H1 (cell line): ENCODE results near the gene LRRC23. TPM values are rescaled to one million over a fixed set of nuclear protein-coding genes. Genes with fewer than 3 reads are reported as not detected.

Source experiments
- CTCF ChIA-PET: fragments of 300-600 bp; sonication (Branson Sonifier 250); formaldehyde crosslinking; loops from one replicate; lab custom pipeline; 2021; ENCODE audit not compliant: partially characterized antibody; lab: Charles Lee
- POLR2A ChIA-PET: fragments of 300-600 bp; sonication (Branson Sonifier 250); formaldehyde crosslinking; loops from one replicate; lab custom pipeline; 2021; ENCODE audit warnings: inconsistent platforms; ENCODE audit not compliant: partially characterized antibody; lab: Charles Lee
- DNase-seq, 2 experiments: peaks; one replicate each; pipeline versions ENCODE4 v3.0.0 to v3.0.0-alpha.2; 2010 to 2022; ENCODE audit warnings: low spot score in 2 of 2, low read depth in 1 of 2, mixed read lengths in 1 of 2
- FAIRE-seq: peaks from 2 replicates; lab custom pipeline; 2011; peaks lifted over from hg19 to GRCh38; lab: Jason Lieb, UNC
- H2AFZ ChIP-seq: 2 replicates; pipeline ENCODE4 v1.8.1; 2012; ENCODE audit warnings: low read length, inconsistent platforms
- H2AK5ac ChIP-seq: 2 replicates; pipeline ENCODE4 v1.6.1; 2013; ENCODE audit warnings: low read depth, low read length
- H2BK120ac ChIP-seq: replicated peaks from 2 replicates; pipeline ENCODE3; 2013; ENCODE audit warnings: low read depth, low read length, inconsistent platforms
- H2BK12ac ChIP-seq: 2 replicates; pipeline ENCODE4 v1.6.1; 2013; ENCODE audit warnings: low read depth, low read length
- H2BK15ac ChIP-seq: 2 replicates; pipeline ENCODE4 v1.6.1; 2013; ENCODE audit warnings: low read length
- H2BK20ac ChIP-seq: 2 replicates; pipeline ENCODE4 v1.6.1; 2013; ENCODE audit warnings: low read length
- H2BK5ac ChIP-seq: 2 replicates; pipeline ENCODE4 v1.6.1; 2013; ENCODE audit warnings: low read depth, low read length
- H3K14ac ChIP-seq: 2 replicates; pipeline ENCODE4 v1.6.1; 2013; ENCODE audit warnings: inconsistent platforms; ENCODE audit not compliant: insufficient read length
- H3K18ac ChIP-seq: 2 replicates; pipeline ENCODE4 v1.6.1; 2013; ENCODE audit warnings: low read length; ENCODE audit errors: extremely low read depth
- H3K23ac ChIP-seq: 2 replicates; pipeline ENCODE4 v1.6.1; 2013; ENCODE audit warnings: inconsistent platforms; ENCODE audit not compliant: insufficient read length
- H3K23me2 ChIP-seq: 2 replicates; pipeline ENCODE4 v1.6.1; 2013; ENCODE audit warnings: low read depth, low read length
- H3K27ac ChIP-seq: 2 replicates; pipeline ENCODE4 v1.6.1; 2011; ENCODE audit warnings: low read depth, low read length, inconsistent platforms
- H3K27me3 ChIP-seq, 4 experiments: replicated peaks in 1 of 4; 1 replicate in 1 of 4; 2 replicates in 3 of 4; pipeline versions ENCODE4 v1.6.1 to v1.8.1; 2011 to 2013; ENCODE audit warnings: low read length in 3 of 4, mild to moderate bottlenecking in 3 of 4, inconsistent platforms in 2 of 4, mixed read lengths in 2 of 4, moderate library complexity in 1 of 4; ENCODE audit not compliant: control insufficient read depth in 3 of 4, insufficient read depth in 3 of 4; ENCODE audit errors: extremely low read depth in 1 of 4
- H3K36me3 ChIP-seq, 4 experiments: 2 replicates each; pipeline versions ENCODE4 v1.6.1 to v1.8.1; 2011 to 2013; ENCODE audit warnings: mild to moderate bottlenecking in 4 of 4, low read length in 3 of 4, moderate library complexity in 2 of 4, control low read depth in 1 of 4, inconsistent platforms in 1 of 4; ENCODE audit not compliant: insufficient read depth in 4 of 4, control insufficient read depth in 2 of 4
- H3K4ac ChIP-seq: replicated peaks from 2 replicates; pipeline ENCODE3; 2013; ENCODE audit warnings: low read length, low read depth, mixed read lengths, inconsistent platforms; ENCODE audit not compliant: insufficient read length
- H3K4me1 ChIP-seq, 4 experiments: replicated peaks in 1 of 4; 1 replicate in 1 of 4; 2 replicates in 3 of 4; pipeline versions ENCODE4 v1.6.1 to v1.8.1; 2011 to 2013; ENCODE audit warnings: low read length in 3 of 4, inconsistent platforms in 2 of 4, mixed read lengths in 1 of 4; ENCODE audit not compliant: insufficient read depth in 4 of 4, control insufficient read depth in 3 of 4
- H3K4me2 ChIP-seq, 2 experiments: 2 replicates each; pipeline versions ENCODE4 v1.6.1 to v1.8.1; 2011 to 2013; ENCODE audit warnings: low read depth in 2 of 2, low read length in 2 of 2, control low read depth in 1 of 2, inconsistent platforms in 1 of 2, mild to moderate bottlenecking in 1 of 2; ENCODE audit not compliant: insufficient read depth in 1 of 2
- H3K4me3 ChIP-seq, 4 experiments: fragments of 200-600, 300-600 bp in 1 of 4; sonication (generic), shearing (Covaris generic), sonication (Bioruptor Twin) in 1 of 4; 2 replicates each; pipeline versions ENCODE4 v1.5.1 to v1.8.1; 2011 to 2016; ENCODE audit warnings: low read length in 4 of 4, low read depth in 3 of 4, control low read depth in 2 of 4, inconsistent platforms in 2 of 4, mild to moderate bottlenecking in 2 of 4, mixed read lengths in 1 of 4, moderate library complexity in 1 of 4; ENCODE audit not compliant: insufficient read depth in 2 of 4; ENCODE audit errors: extremely low read depth in 1 of 4
- H3K56ac ChIP-seq: replicated peaks from 2 replicates; pipeline ENCODE3; 2013; ENCODE audit warnings: low read depth, mild to moderate bottlenecking, mixed read lengths, low read length, inconsistent platforms; ENCODE audit not compliant: insufficient read length
- H3K79me1 ChIP-seq: 2 replicates; pipeline ENCODE4 v1.6.1; 2013; ENCODE audit warnings: low read depth, low read length, control low read depth
- H3K79me2 ChIP-seq, 2 experiments: 2 replicates each; pipeline versions ENCODE4 v1.6.1 to v1.8.1; 2012 to 2013; ENCODE audit warnings: low read length in 2 of 2, mild to moderate bottlenecking in 2 of 2, inconsistent platforms in 1 of 2; ENCODE audit not compliant: insufficient read depth in 2 of 2, control insufficient read depth in 1 of 2
- H3K9ac ChIP-seq, 4 experiments: replicated peaks in 1 of 4; 1 replicate in 1 of 4; 2 replicates in 3 of 4; pipeline versions ENCODE4 v1.6.1 to v1.8.1; 2011 to 2013; ENCODE audit warnings: low read depth in 3 of 4, low read length in 3 of 4, control low read depth in 2 of 4, mild to moderate bottlenecking in 2 of 4, moderate library complexity in 2 of 4, inconsistent platforms in 1 of 4; ENCODE audit errors: extremely low read depth in 1 of 4
- H3K9me3 ChIP-seq, 2 experiments: 2 replicates each; pipeline versions ENCODE4 v1.6.1 to v1.8.1; 2012 to 2013; ENCODE audit warnings: mild to moderate bottlenecking in 2 of 2, moderate library complexity in 2 of 2, control low read depth in 1 of 2, inconsistent platforms in 1 of 2, low read depth in 1 of 2, low read length in 1 of 2, mixed read lengths in 1 of 2; ENCODE audit not compliant: insufficient read depth in 2 of 2
- H4K20me1 ChIP-seq, 2 experiments: replicated peaks in 1 of 2; 2 replicates each; pipeline versions ENCODE3 to v1.8.1; 2011 to 2013; ENCODE audit warnings: inconsistent platforms in 2 of 2, low read length in 2 of 2, mild to moderate bottlenecking in 1 of 2; ENCODE audit not compliant: insufficient read depth in 2 of 2, control insufficient read depth in 1 of 2
- H4K5ac ChIP-seq: 2 replicates; pipeline ENCODE4 v1.6.1; 2013; ENCODE audit warnings: low read length, low read depth, mixed read lengths, inconsistent platforms; ENCODE audit not compliant: insufficient read length
- H4K8ac ChIP-seq: 2 replicates; pipeline ENCODE4 v1.8.0; 2013; ENCODE audit warnings: mild to moderate bottlenecking, moderate library complexity, low read length, inconsistent platforms; ENCODE audit not compliant: insufficient read depth; ENCODE audit errors: extremely low read depth
- H4K91ac ChIP-seq: replicated peaks from 2 replicates; pipeline ENCODE3; 2013; ENCODE audit warnings: low read length, mixed read lengths, inconsistent platforms; ENCODE audit not compliant: insufficient read length
- POLR2AphosphoS5 ChIP-seq: IDR thresholded peaks from 2 replicates; pipeline ENCODE4 v1.6.1; 2011; ENCODE audit warnings: low read depth, low read length
- RBBP5 ChIP-seq: IDR thresholded peaks from 2 replicates; pipeline ENCODE4 v1.7.1; 2012; ENCODE audit warnings: low read depth, mild to moderate bottlenecking, inconsistent platforms, low read length, moderate library complexity, borderline replicate concordance
- WGBS, 2 experiments: shearing (Covaris generic) in 1 of 2; methylation state at CpG; one replicate each; pipeline versions ENCODE4 v1.1.6 to v1.1.7; 2013 to 2015; ENCODE audit warnings: low lambda C conversion rate in 2 of 2, mixed read lengths in 2 of 2, inconsistent platforms in 1 of 2, low coverage in 1 of 2, missing lambda C conversion rate in 1 of 2; ENCODE audit not compliant: insufficient replicate concordance in 2 of 2, insufficient coverage in 1 of 2, insufficient read length in 1 of 2; ENCODE audit errors: extremely low coverage in 1 of 2, missing lambda C conversion rate in 1 of 2; 5-methylcytosine and 5-hydroxymethylcytosine counted together
- polyA plus RNA-seq, 7 experiments: library from polyadenylated mRNA; depleted of rRNA in 3 of 7; stranded (reverse) in 5 of 7; unstranded in 2 of 7; fragments of >200 nt in 5 of 7; fragments of 200-250 nt in 2 of 7; gene quantifications; 1 replicate in 5 of 7; 2 replicates in 1 of 7; 4 replicates in 1 of 7; pipeline versions ENCODE4 v1.2.1 to v1.2.3, GENCODE V29; 2011 to 2013; ENCODE audit warnings: missing spikeins in 2 of 7, mixed read lengths in 2 of 7
- total RNA-seq: library from RNA; stranded (reverse); fragmentation: NEBNext Ultra II Directional; extraction: Animal tissue kit (Norgen Biotek cat#: 25700); gene quantifications from 2 replicates; pipeline ENCODE4 v1.2.1, GENCODE V29; 2021

LRRC23 gene
- total and polyA plus RNA-seq, 2 of the 8 experiments (the other 6 are each of a cell fraction or from before 2014, with no cell fraction given), result 2.5 to 3.6 TPM

DNA sequence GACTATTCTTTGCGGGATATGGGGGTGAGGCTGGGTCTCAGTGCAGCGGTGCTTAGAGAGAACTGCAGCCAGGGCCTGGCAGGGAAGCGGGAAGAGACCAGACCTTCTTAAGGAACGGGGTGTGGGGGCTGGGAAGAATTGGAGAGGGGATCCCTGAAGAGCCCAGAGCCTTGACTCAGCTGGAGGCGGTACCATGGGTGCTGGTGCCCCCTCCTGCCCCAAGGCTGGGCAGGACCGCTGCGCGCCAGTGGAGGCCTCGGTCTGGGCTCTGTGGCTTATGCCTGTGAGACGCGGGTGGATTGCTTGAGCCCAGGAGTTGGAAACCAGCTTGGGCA is 37.7 kb downstream of the LRRC23 start:
- Histone ChIP-seq H3K23me2 (peaks cover 11% of the 10 kb centered on the region), H3K36me3 (peaks cover 6 to 16% (median 9%) of the 10 kb centered on the region in 4 experiments; a peak in 7 of 8 replicates), H3K27ac (no peak overlapping the region), H3K23ac (no peak overlapping the region), H3K56ac (no peak overlapping the region), H3K18ac (no peak overlapping the region), H2BK15ac (0 out of 2 replicates have a peak overlapping the region, but pooled peaks have one; percentile 16), H3K79me1 (no peaks in the 10 kb centered on the region), H3K4me1 (peaks cover 6 to 25% (median 21%) of the 10 kb centered on the region in 4 experiments), H4K5ac (no peak overlapping the region), H3K14ac (no peak overlapping the region), H3K9me3 (no peaks in the 10 kb centered on the region), H3K27me3 (no peaks in the 10 kb centered on the region), H2BK12ac (0 out of 2 replicates have a peak overlapping the region, but pooled peaks have one; percentile 33), H2BK20ac (no peak overlapping the region), H3K4me3 (no peak overlapping the region), H3K79me2 (no peaks in the 10 kb centered on the region; a peak in 1 of 4 replicates), H4K20me1 (peaks cover 2 to 5% of the 10 kb centered on the region in 2 experiments), H2AFZ (no peak overlapping the region), H4K91ac (no peak overlapping the region), H3K4me2 (no peak overlapping the region), H3K4ac (no peak overlapping the region), H3K9ac (no peak overlapping the region), H4K8ac (no peak overlapping the region), H2BK5ac (peak overlapping the region; percentile 60), H2BK120ac (no peak overlapping the region), H2AK5ac (no peak overlapping the region)
- 94% methylated on average over 11 of the region's 11 CpGs; no CpG with 5 or more reads in 1 of the 2 experiments for WGBS, 2 experiments
- DNase-seq, result no peak
- ChIA-PET CTCF (interaction anchor here (0.6 to 20.2 kb wide), 5 partner anchors 17 to 72 kb away, joined by 3 to 277 read pairs (median 216); partner anchors contain the start of genes ATN1, SPSB2 and TPI1), POLR2A (interaction anchor here (1.9 to 44.0 kb wide), 11 partner anchors 10 to 166 kb away, joined by 7 to 1596 read pairs (median 27); partner anchors contain the start of genes ATN1, C1RL, CDCA3 and EMG1)
- FAIRE-seq, result no peak
- TF ChIP-seq POLR2AphosphoS5 (0 out of 2 replicates have a peak, but pooled peaks have one; percentile 9), RBBP5 (no peak)
